Measurements from ENCODE around the gene LMCD1.
"Not testable (repeated sequence)": the region's sequence is repeated elsewhere in the genome, so short reads cannot be mapped to it uniquely, and the experiment has no call there.

LMCD1 gene

DNA sequence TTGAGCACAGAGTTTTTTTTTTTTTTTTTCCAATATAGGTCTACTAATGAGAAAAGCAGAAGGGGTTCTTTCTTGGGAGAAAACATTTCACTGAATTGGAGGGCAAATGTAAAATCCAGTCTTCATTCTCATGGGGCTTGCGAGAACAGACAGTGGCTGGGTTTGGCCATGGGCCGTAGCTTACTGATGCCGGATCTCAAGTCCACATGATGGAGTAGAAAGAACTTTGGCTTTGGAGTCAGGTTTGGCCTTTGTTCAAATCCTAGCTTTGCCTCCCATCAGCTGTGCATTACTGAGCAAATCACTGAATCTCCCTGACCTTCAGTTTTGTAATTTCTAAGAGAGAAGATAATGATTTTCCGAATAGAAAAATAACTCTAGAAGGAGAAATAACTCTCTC, 59.7 kb downstream of the LMCD1 start:
- no peak for DNase-seq (ENCODE audit: low read depth)

DNA sequence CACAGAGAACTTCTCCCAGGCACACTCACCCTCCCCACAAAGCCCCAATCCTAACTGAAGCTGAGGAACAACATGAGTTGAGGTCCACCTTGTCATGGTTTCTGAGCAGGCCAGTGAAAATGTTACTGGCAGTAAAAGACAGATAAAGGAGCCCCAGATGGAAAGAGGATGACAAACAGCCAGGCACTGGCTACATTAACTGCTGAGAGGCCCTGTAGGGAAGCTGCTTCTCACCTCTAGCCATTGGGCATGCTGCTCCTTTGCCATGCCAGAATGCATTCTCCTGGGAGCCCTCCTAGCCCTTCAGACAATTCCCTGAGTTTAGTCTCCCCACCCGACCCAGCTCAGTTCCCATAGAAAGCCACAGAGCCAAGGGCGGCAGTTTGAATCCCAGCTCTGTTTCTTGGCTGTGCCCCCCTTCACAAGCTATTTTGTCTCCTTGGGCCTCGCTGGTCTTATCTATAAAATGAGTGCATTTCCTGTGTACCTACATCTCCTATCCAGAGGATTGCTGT, 60.5 kb downstream of the LMCD1 start:
- DNase-seq (ENCODE audit: low read depth): no peak

DNA sequence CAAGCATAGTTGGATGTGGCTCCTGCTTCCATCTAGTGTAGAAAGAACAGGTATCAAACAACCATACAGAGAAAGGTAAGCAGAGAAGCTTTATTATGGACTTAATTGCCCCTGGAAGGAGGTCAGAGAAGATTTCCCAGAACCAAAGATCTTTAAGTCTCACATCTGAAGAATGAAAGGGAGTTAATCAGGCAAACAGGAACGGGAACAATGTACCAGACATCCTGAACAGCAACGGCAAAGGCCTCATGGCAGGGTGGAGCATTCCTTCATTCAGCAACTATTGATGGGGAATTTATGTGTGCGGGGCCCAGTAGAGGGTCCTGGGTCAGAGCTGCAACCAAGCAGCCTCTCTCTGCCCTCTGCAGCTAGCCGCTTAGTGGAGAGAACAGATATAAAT, 61.5 kb downstream of the LMCD1 start:
- no peak for DNase-seq (ENCODE audit: low read depth)

DNA sequence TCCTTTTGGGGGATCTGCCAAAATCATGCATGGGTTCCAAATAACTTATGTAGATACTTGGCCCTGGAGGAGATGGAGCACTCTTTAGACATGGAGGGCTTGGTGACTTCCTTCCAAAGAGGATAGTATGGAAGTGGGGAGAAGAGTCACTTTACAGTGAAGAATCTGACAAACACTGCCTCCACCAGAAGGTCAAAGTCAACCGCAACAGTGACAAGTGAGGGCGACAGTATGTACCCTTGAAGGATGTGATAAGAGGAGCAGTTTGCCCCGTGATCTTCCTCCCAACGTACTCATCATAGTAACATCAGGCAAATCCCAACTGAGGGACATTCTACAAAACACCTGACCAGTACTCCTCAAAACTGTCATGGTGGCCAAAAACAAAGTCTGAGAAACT, 62.0 kb downstream of the LMCD1 start:
- no peak for DNase-seq (ENCODE audit: low read depth)

DNA sequence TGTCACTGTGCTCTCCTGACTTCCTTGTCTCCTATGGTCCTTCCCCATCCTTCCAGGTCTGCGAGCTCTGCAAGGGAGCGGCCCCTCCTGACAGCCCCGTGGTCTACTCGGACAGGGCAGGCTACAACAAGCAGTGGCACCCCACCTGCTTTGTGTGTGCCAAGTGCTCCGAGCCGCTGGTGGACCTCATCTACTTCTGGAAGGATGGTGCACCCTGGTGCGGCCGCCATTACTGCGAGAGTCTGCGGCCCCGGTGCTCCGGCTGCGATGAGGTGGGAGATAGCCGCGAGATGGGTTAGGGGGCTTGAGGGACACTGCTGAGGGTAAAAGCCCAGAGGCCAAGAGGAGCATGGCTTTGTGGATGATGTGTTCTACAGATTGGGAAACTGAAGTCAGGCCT, 63.8 kb downstream of the LMCD1 start:
- DNase-seq (ENCODE audit: low read depth): no peak

DNA sequence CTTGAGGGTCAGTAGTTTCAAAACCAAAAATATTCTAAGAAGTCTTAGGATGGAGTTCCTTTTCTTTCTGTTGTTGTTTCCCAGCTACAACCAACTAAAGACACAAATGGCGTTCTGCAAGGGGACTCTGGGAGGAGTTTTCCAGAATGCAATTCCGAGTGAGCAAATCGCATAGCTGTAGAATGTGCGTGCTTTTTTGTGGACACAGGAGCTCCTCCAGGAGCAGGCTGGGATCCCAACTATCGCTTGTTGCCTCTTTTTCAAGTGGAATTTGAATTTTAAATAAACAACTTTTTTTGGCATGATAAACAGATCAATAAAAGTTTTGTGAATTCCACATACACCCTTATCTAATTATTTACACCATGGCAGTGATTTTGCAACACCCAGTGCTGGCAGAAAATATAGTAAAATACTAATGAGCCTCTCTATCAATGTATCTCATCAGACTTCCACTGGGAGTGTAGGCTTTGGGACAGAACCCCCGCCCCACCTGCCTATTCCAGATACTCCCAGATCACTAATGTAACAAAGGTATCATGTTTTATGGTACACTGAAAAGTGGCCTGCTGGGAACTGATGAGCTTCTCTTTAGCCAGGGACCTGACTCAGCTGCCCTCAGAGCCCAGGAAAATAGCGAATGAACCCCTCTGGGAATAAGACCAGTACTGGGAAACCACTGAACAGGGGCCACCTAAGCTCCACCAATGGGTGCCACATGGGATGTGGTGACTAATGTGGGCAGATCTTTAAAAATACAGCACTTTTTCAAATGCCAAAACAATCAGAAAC, 66.4 kb downstream of the LMCD1 start:
- DNase-seq (ENCODE audit: low read depth): no peak

DNA sequence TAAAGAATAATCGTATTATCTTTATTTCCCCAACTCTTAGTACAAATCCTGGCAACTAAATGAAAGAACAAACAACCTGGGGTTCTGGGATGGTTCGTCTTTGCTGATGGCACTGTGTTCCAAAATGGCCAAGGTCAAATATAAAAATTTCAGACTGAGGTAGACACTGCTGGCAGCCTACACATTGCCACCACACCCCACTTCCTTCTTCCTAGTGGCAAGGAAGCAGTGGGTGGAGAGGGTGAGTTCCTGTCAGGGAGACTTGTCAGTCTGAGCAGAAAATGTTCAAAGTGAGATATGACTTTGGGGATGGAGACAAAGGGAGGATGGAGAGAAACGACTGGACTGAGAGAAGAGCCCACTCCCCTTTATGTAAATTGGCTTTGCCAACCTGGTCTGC, 69.6 kb downstream of the LMCD1 start:
- DNase-seq (ENCODE audit: low read depth): no peak

DNA sequence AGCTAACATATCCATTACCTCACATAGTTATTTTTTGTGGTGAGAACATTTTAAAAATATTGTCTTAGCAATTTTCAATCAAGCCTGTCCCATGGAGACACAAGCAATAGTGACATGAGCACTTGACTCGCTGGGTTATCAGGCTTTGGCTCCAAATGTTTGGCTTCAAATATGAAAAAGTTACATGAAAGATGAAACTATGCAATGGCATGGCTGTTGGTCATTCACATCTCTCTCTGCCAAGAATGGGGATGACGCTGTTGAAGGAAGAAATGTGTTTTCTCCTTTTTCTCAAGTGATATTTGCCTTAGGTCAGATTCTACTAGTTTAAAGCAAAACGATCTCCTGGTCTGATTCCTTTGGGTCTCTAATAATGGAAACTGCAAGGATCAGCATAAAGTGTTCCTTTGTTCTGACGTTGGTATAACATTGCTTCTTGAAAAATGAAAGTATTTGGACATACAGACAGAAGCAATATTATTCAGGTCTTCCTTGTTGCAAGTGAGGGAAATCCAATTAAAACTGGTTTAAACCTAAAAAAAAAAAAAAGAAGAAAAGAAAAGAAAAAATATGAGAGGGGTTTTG, 71.8 kb downstream of the LMCD1 start:
- DNase-seq (ENCODE audit: low read depth): no peak

DNA sequence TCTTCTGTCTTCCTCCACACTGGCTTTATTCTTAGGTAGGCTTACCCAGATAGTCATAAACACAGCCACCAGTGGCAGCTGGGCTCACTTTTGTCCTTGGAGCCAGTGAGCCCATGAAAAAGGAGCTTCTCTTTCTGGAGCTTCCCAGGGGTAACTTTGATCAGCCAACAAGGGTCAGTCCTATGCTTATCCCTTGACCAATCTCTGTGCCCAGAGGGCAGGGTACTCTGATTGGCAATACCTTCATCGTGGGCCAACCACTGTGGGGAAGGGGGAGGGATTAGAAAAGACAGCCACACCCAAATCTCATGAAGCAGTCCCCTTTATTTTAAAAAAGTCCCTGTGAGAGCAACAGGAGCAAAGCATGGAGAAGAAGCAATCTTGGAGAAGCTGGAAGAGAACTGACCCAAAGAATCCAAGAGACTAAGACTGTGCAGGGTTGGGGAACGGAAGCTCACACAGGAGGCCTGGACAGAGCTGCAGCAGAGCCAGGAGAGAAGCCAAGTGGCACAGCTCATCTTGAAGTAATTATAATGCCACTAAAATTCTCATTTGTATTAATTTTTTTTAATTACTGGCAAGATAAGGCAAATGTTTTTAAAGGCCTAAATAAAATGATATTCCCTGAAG, 72.5 kb downstream of the LMCD1 start:
- no peak for DNase-seq (ENCODE audit: low read depth)

DNA sequence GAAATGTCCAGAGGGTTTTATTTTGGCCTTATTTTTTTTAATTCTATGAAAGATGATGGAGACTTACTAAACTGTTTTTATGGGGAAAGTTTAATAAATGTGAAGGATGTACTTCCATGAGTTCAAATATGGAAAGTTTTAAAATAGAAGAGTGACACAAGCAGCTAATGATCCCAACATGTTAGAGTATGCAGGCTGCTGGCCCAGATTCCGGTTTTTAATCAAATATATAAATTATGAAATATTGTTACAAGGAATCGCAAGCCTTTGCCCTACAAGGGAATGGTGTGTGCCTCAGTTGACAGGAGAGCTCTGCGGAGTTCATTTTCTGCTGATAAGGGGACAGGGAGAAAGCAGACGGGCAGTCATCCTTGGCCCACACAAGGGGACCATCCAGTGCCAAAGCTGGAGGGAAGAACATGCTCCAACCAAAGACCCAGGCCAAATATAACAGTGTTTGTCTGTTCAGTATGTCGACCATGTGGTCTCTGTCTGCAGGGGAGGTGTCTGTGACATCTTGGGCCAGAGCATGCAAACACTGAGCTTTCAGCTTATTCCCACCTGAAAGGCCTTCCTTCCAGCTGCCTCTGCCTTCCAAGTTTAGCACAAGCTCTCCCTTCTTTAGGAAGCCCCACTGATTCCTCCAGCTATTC, 73.2 kb downstream of the LMCD1 start:
- DNase-seq (ENCODE audit: low read depth): no peak

DNA sequence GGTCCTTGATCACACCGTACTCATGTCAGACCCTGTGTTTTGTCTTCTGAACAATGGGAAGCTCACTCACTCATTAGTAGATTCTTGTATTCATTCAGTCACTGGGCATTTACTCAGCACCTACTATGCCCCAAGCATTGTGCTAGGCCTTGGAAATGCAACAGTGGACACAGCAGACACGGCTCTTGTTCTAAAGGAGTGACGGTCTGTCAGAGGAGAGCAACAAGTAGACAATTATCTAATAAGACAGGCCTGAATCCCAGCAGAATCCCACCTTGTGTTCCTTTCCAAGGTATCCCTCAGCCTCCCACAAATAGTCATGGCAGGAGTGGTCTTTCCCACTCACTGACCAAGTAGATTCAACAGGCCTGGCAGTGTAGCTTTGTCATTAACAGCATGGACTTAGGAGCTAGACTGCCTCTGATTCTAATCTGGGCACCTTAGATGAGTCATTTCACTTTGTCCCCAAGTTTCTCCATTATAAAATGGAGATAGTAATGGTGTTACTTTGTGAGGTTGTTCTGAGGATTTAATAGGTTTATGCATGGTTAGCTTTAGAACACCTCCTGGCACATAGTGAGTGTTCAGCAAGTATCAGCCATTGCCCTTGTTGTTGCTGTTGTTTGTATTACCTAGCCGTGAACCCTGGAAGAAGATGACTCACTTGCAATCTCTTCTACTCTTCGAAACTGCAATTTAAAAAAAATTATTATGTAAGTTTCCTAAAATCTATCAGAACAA, 73.9 kb downstream of the LMCD1 start:
- no peak for DNase-seq (ENCODE audit: low read depth)

DNA sequence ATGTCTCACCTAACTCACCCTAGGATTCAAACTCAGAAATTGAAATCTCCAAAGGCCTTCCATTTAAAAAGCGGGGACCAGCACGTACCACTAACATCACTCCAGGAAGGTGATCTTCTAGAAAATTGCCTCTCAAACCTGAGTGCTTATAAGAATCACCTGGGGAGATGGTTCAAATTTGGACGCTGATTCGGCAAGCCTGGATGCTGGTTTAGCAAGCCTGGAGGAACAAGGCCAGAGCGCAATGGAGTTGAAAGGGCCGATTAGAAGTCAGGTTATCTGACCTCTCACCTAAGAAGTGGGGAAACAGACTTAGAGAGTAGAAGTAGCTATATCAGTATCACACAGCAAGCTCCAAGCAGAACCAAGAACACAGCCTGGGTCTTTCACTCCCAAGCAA, 74.8 kb downstream of the LMCD1 start:
- no peak for DNase-seq (ENCODE audit: low read depth)

DNA sequence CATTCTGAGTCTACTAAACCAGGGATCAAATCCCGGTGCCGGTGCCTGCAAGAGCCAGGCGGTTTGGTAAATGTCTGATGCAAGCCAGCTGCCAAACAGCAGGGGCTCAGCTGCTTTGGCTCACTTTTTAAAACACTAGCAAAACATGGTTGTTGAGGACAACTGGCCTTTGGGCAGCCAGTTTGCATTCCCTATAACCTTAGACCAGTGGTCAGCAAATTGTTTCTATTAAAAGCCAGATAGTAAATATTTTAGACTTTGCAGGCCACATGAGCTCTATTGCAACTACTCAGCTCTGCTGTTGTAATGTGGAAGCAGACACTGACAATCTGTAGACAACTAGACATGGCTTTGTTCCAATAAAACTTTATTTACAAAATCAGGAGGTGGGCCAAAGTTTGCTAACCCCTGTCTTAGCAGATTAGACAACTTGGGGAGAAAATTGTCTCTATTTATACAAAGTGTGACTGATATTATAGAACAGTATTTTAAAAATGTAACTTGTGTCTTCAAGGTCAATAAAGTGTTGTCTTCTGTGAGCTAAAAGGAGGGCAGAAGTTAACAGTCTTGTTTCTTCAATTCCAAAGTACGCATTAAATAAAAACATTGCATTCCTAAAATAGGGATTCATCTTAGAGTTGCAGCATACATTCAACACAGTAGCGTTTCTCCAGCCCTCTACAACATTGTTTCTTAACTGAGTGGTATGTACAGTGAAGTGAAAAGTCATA, 75.4 kb downstream of the LMCD1 start:
- no peak for DNase-seq (ENCODE audit: low read depth)

DNA sequence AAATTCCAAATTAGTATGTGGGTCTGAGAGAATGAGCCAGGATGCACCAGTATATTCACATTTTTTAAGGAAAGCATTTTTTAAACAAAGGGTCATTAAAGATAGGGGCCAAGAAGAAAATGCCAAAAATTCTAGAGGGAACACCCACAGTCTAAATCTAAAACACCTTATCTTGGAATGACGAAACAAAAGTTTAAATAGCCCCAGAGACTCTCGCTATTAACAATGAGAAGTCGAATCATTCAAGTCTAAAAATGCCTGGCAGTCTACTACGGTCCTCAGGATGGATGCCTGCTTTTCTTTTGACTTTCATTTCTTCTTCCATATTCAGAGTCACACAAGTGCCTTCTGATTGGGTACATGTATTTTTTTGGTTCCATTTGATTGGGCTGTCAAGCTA, 76.7 kb downstream of the LMCD1 start:
- DNase-seq (ENCODE audit: low read depth): no peak

DNA sequence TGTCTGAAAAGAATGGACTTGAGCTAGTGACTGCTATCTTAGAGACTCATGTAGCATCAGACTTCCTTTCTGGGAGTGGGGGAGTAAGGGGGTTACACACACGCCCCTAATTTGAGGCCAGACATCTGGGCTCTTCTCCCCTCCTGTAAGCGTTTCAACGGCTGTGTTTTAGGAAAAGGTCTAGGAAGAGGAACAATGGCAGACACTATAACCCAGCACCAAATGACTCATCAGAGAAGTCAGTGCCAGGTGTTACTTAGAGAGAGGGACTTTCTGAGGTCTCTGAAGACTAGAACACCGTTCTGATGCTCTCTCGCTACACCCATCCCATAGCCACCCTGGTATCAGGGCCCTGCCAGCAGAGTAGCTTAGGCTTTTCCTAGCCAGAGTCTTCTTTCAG, 77.5 kb downstream of the LMCD1 start:
- DNase-seq (ENCODE audit: low read depth): no peak

DNA sequence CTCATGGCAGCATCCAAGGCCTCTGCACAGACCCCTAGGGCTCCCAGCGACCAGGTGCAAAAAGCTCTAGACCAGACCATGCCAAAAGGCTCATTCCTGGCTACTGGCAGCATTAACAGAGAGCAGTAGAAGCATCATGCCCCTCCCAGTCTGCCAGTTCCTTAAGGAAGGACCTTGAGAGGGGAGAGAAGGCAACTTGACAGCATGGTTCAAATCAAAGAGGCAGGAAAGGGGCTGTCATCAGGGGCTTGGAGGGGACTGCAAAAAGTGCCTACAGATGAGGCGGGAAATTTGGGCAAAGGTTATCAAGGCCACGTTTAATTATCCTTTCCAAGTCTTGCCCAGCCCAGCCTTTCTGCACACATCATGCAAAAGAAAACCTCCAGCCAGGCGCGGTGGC, 78.3 kb downstream of the LMCD1 start:
- no peak for DNase-seq (ENCODE audit: low read depth)

DNA sequence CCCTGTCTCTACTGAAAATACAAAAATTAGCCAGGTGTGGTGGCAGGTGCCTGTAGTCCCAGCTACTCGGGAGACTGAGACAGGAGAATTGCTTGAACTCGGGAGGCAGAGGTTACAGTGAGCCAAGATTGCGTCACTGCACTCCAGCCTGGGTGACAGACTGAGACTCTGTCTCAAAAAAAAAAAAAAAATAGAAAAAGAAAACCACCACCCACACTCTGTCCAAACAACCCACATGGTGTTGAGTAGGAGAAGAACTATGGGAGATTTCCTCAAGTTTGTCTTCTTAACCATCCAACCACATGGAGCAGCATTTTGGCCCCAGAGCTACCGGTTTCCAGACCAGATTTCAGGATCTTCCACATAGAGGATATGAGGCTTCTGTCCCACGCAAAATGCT, 78.8 kb downstream of the LMCD1 start:
- not testable (repeated sequence) for DNase-seq (ENCODE audit: low read depth)

DNA sequence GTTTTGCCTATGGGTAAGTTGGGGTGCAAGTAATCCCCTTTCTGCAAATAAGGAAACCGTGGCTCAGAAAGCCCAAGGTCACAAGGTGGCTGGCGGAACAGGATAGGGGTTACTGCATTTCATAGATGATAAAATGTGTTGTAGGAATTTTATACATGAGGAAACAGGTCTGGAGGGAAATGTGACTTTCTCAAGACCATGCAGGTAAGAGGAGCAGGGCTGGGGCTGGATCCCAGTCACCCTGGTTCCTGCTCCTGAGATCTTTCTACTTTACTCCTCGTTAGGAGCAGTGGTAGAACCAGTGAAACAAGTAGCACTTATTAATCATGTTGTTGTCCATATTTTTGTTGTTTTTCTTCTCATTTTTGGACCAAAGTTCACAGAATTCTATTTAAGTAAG, 79.8 kb downstream of the LMCD1 start:
- no peak for DNase-seq (ENCODE audit: low read depth)

DNA sequence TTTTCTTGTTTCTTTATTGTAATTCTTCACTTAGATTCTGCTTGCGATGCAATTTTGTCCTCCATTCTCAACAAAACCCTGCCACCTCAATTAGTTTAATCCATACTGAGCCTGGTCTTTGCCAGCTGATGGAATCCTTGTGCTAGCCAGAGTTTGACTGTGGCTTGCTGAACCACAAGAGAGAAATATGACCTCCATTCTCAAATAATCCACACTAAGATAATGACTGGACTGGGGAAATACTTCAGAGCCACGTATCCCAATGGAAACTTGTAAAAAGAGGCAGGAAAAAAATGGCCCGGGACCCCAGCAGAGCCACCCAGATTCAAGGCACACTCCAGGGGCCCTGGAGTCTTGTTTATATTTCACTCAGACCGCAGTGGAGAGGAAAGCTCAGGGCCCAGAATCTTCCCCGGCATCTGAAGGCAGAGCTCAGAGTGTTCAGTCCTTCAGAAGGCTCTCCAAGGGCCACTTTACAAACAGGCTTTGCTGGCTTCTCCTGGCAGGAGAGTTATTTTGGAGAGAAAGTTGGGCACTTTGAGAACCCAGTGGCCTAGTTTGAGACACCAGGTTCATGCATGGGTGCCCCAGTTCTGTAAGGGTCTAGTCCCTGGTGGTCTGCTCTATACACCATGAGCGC, 80.3 kb downstream of the LMCD1 start:
- DNase-seq (ENCODE audit: low read depth): no peak

DNA sequence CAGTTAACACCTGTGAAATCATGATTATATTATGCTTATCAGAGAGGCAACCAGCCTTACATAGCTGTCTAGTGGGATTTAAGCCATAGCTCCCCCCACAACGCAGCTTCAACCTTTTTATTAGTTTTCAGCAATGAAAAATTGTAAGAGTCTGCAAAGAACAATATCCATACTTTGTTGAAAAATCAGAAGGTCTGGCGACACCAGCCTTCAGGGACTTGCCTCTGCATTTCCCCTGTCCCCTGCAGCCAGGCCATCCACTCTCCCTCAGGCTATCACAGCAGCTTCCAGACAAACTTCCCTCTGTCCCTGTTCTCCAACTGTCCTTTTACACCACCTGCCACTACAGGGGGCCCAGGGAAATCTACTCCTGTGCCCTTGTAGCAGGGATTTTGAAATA, 83.0 kb downstream of the LMCD1 start:
- no peak for DNase-seq (ENCODE audit: low read depth)

All from activated T-cell treated with anti-CD3 and anti-CD28 coated beads for 1 hour (primary cell).